GM19397 (cell line): ENCODE measurements around the gene EXOSC2.
"Not testable (repeated sequence)": the region's sequence is repeated elsewhere in the genome, so short reads cannot be mapped to it uniquely, and the experiment has no call there.

Source experiments
- ATAC-seq: cut with Tn5 transposase; IDR thresholded peaks from one replicate; pipeline ENCODE4 v1.9.1; 2021; ENCODE audit warnings: mild to moderate bottlenecking, moderate library complexity; ENCODE audit not compliant: unreplicated experiment

EXOSC2 gene

DNA sequence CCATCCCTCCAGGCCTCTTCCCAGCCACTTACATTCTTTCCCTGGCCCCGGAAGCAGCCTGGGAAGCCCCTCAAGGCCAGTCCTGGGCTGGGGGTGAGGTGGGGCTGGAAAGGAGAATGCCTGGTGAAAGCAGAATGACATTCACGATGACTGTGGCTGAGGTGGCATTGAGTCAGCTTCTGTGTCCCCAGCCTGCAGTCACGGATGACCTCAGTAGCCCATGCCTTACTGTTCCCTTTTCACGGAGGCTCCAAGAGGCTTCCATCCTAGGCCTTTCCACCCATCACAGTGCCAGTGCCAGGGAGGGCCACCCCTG lies 26.5 kb upstream of the EXOSC2 start:
- ATAC-seq = no peak

GRCh38 chr9:130668196-130668595 lies 25.4 kb upstream of the EXOSC2 start:
- ATAC-seq = no peak

DNA sequence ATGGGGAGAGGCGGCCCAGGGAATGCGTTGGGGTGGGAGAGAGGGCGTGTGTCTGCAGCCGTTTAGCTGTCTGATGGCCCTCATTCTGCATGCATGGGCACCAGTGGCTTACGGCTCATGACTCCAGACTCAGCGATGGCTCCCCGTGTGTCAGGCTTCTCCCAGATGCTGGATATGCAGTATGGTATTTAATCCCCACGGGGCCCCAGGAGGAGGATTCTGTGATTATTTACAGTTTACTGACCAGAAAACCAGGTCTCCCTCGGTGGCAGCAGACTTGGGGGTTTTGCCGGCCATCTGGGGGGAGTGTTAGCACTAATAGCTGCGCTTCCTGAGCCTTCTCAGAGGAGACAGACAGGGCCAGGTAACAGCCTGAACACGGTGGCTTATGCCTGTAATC lies 24.9 kb upstream of the EXOSC2 start:
- no peak for ATAC-seq

DNA sequence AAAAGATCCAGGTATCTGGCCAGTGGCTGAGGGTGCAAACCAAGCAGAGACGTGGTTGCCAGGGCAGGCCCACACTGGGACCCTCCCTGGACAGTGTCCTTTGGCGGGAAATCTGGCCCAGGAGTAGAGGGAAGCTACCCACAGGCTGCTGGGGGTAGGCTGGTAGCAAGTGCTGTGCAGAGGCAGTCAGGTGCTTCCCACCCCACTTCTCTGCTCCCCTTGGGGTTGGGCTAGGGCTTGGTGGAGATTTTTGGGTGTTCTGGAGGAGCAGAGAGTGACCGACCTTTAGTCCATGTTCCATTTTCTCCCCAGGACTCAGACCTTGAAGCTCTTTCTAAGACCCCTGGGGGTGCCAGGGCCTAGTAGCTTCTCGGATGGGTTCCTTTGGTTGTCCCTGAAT lies 23.6 kb upstream of the EXOSC2 start:
- ATAC-seq = no peak

DNA sequence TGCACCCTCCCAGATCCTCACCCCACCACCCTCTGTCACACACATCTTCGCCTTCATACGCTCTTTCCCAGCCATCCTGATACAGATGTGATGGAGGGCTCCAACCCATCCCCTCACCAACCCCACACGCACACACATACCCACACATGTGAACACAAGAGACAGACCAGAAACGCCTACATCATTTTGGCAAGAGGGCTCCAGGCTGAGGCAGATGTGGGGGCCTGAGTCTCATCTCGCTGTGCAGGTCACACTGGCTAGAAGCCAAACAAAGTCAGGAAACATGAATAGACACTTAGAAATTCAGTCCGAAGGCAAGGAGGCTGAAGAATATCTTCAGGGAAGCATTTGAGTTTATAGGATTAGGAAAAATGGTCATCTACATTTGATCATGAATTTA lies 22.9 kb upstream of the EXOSC2 start:
- no peak for ATAC-seq

- no peak for ATAC-seq
Observed at GRCh38 chr9:130672466-130672865, 21.1 kb upstream of the EXOSC2 start.

DNA sequence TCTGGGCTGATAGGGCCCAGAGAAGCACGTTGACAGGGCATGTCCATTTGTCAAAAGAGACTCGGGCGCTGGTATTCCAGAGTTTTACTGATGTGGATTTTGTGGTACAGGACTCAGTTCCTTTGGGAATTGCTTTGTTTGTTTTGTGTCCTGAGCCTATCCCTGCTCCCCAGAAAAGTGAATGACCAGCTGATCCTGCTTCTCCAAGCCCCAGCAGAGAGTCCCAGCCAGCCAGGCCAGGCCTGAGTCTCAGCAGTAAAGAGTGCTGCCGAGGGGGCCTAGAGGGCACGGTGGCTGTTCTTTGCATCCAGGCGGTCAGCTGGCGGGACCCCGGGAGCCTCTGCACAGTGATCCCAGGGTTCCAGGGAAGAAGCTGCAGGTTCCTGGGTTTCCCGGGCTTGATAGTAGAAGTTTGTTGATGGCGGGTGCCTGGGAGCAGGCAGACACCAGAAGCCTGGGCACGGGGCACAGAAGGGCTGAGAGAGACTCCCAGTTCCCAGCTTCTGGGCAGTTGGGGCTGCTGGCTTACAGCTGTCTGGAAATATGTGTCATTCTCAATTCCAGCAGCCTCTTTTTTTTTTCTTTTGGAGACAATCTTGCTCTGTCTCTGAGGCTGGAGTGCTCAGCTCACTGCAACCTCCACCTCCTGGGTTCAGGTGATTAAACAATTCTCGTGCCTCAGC lies 20.5 kb upstream of the EXOSC2 start:
- no peak for ATAC-seq

DNA sequence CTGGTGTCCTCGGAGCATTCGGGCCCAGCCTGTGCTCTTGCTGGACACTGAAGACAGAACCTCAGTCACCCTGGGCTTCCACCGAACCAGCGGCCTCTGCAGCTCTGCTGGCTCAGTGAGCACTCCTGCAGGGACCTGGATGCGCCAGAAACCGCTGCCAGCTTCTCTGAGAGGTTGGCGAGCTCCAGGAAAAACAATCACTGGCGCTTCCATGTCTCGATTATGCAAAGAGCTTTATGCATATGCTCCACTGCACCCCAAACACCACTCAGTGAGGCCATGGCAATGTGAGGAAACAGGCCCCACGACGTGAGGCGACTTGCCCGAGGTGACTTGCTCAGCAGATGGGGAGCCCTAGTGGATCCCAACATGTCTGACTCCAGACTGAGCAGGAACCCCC lies 18.2 kb upstream of the EXOSC2 start:
- ATAC-seq = no peak

- no peak for ATAC-seq
Observed at GRCh38 chr9:130677252-130677651, 16.3 kb upstream of the EXOSC2 start.

DNA sequence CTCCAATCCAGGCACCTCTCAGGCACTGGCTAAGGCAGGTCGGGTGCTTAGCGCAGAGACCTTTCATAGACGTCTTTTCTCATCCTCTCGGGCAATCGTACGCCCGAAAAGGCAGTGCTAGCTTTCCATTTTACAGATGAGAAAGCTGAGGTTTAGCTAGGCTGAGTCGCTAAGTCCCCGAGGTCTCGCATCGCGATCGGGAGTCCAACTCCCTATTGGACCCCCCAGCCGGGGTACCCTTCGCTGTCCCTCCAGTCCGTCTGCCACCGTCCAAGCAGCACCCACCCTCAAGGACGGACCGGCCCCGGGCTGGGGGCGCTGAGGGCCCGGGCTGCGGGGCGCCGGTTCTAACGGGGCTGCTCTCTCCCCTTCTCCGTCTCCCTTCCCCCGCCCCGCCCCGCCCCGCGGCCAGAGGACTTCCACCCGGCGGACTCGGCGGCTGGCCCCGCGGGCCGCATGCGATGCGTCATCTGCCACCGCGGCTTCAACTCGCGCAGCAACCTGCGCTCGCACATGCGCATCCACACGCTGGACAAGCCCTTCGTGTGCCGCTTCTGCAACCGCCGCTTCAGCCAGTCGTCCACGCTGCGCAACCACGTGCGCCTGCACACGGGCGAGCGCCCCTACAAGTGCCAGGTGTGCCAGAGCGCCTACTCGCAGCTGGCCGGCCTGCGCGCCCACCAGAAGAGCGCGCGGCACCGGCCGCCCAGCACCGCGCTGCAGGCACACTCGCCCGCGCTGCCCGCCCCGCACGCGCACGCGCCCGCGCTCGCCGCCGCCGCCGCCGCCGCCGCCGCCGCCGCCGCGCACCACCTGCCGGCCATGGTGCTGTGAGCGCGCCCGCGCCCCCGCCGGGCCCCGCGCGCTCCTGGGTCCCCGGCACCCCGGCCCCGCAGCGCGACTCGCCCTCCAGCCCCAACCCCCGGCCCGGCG lies 12.5 kb upstream of the EXOSC2 start:
- ATAC-seq = peak; percentile 61

DNA sequence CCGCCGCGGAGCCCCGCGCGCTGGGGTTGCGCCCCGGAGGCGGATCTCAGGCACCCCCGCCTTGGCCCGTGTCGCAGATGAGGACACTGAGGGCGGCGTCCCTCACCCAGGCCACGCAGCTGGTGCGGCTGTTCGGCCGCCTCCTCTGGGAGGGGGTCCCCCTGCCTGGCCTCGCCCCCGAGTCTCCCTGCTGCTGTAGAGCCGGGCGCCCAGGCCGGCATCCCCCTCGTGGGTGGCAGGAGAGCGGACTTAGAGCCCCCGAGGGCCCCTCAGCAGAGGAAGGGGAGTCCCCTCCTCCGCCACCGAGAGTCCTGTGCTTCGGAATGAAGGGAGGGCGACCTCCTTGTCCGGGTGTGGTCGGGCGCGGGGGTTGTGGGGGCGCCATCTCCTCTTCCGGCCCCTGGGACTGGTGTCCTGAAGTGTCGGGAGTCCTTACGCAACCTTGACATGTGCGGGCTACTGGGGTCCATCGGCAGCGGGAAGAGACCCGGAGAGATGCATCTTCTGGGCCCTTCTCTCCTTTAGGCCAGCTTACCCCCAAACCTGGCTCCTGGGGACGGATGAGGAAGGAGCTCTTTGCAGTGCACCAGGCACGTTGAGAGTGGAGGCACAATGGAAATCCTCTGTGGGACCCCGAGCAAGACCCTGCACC lies 11.7 kb upstream of the EXOSC2 start:
- ATAC-seq = peak; percentile 33

DNA sequence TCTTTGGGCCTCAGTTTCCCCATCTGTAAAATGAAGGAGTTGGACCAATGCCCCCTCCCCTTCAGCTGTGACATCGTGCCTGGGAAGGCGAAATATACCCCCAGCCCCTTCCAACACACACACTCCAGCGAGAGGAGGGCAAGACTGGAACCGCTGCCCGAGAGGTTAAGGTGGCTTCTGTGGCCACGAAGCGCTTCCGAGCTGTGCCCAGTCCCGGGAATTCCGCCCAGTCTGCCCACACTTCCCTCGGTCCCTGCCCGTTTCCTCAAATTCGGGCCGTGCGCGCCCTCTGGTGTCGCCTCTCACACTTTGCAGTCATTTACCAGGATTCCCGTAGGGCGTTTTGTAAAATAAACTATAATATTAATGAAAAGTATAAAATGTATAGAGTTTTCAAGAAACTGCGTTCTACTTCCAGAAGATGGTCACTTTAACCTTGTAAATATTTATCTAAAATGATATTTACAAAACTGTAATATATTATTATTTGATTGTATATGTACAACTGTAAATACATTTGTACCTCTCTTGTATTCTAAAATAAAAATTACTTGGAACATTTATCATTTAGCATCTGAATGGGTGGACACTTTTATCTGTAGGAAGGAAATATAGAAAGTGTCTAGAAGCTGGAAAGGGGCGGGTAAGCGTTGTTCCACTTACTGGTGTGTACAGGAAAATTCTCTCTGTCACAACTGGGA lies 11.0 kb upstream of the EXOSC2 start:
- no peak for ATAC-seq

GRCh38 chr9:130685104-130685503 lies 8.5 kb upstream of the EXOSC2 start:
- ATAC-seq = no peak

DNA sequence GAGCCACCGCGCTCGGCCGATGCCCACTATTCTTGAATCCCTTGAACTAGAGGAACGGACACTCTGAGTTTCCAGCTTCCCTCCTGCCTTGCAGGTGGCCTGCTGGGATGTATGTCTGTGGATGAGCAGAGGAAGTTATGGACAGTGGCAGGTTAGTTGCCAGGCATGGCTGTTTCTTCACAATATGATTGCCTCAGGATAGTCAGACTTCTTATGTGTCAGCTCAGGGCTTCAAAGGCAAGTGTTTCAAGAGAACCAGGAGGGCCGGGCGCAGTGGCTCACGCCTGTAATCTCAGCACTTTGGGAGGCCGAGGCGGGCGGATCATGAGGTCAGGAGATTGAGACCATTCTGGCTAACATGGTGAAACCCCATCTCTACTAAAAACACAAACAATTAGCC lies 7.6 kb upstream of the EXOSC2 start:
- ATAC-seq = not testable (repeated sequence)

DNA sequence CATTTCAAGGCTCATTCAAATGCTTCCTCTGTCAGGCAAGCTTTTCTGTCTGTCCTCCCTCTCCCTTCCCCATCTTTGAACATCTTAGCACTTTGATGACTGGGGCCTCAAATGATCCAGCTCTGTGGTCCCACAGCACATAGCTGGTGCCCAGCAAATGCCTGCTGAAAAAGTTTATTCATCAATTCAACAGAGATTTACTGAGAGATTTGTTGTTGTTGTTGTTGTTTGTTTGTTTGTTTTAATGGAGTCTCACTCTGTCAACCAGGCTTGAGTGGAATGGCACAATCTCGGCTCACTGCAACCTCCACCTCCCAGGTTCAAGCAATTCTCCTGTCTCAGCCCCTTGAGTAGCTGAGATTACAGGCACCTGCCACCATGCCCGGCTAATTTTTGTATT lies 6.0 kb upstream of the EXOSC2 start:
- no peak for ATAC-seq

DNA sequence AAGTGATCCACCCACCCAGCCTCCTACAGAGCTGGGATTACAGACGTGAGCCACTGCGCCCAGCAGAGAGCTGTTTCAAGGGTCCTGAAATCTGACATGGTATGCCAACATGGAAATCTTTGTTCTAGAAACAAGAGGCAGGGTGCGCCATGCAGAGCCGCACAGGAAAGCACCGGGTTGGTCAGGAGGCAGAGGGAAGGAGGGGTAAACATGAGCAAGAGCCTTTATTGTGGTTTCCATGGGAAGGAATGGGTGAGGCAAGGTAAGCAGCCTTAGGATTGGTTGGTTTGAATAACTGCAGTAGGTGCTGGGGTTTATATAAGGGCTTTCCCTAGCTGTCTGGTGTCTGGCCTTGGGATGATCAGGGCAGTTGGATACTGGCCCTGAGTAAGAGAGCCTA lies 5.5 kb upstream of the EXOSC2 start:
- no peak for ATAC-seq

GRCh38 chr9:130689572-130689936 lies 4.0 kb upstream of the EXOSC2 start:
- no peak for ATAC-seq

DNA sequence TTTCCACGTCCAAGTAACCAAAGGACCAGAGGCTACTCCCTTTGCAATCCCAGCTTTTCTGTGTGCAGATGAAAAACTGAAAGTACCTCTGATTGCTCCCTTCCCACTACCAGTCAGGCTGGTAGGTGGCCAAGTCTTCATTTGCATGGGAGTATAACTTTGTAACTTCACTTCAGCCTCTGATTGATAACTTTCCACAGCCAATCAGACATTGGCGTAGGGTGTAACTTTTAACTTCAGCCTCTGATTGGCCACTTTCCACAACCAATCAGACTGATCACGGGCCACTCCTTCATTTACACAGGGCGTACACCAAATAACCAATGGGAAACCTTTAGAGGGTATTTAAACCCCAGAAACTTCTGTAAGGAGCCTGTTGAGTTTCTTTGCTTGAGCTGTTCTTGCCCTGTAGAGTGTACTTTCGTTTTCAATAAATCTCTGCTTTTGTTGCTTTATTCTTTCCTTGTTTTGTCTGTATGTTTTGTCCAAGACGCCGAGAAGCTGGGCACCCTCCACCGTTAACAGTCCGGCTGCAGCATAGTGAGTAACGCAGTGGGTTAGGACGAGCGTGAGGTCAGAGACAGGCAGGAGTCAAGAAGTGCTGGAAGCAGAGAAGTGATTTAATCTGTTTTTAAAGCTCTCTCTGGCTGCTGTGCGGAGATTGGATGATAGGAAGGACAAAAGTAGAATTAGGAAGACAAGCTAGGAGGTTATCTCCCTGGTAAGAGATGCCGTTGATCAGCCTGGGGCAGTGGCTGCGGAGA lies 3.5 kb upstream of the EXOSC2 start:
- ATAC-seq = no peak

DNA sequence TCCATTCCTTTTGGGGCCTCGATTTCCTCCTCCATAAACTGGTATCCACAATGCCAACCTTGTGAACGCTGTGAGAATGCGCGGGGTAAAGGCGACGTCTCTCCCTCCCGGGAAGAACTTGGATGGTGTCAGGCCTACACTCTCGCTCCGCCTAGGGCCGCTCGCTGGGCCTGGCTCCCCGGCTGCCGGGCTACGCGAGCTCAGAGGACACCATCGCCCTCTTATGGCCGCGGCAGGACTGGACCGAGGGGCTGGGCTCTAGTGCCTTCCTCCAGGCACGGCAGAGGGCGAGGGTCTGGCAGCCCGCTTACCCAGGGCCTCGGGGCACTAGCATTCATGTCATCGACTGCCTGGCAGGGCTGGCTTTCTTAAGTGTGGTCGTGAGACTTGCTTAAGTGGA lies 1.3 kb upstream of the EXOSC2 start:
- no peak for ATAC-seq

- peak; percentile 9 for ATAC-seq
Observed at GRCh38 chr9:130693101-130693425, 517 bp upstream of the EXOSC2 start.

DNA sequence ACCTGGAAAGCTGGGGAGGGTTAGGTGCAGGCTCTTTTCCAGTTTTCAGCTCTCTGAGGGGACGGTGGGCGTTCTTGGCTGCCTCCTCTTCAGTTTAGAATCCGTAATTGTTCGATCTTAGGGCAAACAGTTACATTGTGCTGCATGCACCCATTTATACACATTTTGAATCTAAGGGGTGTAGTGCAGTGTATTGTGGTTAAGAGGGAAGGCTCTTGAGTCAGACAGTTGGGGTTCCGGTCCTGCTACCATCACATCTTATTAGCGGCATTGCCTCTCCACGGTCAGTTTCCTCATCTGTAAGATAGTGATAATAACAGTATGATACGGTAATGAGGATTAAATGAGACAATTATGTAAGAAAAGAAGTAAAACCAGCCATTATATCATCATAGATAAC lies 625 bp downstream of the EXOSC2 start:
- no peak for ATAC-seq
